Mesenchymal stem cell (in vitro differentiated cells and primary cell): ENCODE measurements around the gene SBK1.

Source experiments
- DNase-seq: peaks from one replicate; pipeline ENCODE4 v3.0.0-alpha.2; 2013
- H2AFZ ChIP-seq: one replicate; pipeline ENCODE4 v1.6.1; 2013; ENCODE audit warnings: low read depth, mild to moderate bottlenecking, control low read depth, inconsistent platforms, low read length, moderate library complexity
- H2AK5ac ChIP-seq: 2 replicates; pipeline ENCODE4 v1.6.1; 2013; ENCODE audit warnings: low read length, moderate library complexity, mild to moderate bottlenecking, inconsistent platforms; ENCODE audit not compliant: severe bottlenecking
- H2BK120ac ChIP-seq: one replicate; pipeline ENCODE4 v1.6.1; 2013; ENCODE audit warnings: low read depth, mild to moderate bottlenecking, inconsistent platforms, low read length, moderate library complexity
- H2BK12ac ChIP-seq, 2 experiments: one replicate each; pipeline ENCODE4 v1.6.1; 2013; ENCODE audit warnings: inconsistent platforms in 2 of 2, low read length in 2 of 2, mild to moderate bottlenecking in 2 of 2, moderate library complexity in 2 of 2, control low read depth in 1 of 2
- H2BK15ac ChIP-seq: one replicate; pipeline ENCODE4 v1.6.1; 2013; ENCODE audit warnings: mild to moderate bottlenecking, low read depth, inconsistent platforms; ENCODE audit not compliant: poor library complexity, severe bottlenecking
- H2BK5ac ChIP-seq: 2 replicates; pipeline ENCODE4 v1.6.1; 2013; ENCODE audit warnings: low read depth, mild to moderate bottlenecking, low read length, control low read depth, inconsistent platforms; ENCODE audit not compliant: poor library complexity, severe bottlenecking
- H3K14ac ChIP-seq, 2 experiments: one replicate each; pipeline ENCODE4 v1.6.1; 2013; ENCODE audit warnings: inconsistent platforms in 2 of 2, low read length in 2 of 2, control low read depth in 1 of 2, mild to moderate bottlenecking in 1 of 2, moderate library complexity in 1 of 2
- H3K18ac ChIP-seq, 2 experiments: one replicate each; pipeline ENCODE4 v1.6.1; 2013; ENCODE audit warnings: inconsistent platforms in 2 of 2, low read length in 2 of 2, control low read depth in 1 of 2, low read depth in 1 of 2, mild to moderate bottlenecking in 1 of 2
- H3K23ac ChIP-seq, 2 experiments: one replicate each; pipeline ENCODE4 v1.6.1; 2013; ENCODE audit warnings: inconsistent platforms in 2 of 2, low read length in 2 of 2, mild to moderate bottlenecking in 2 of 2, moderate library complexity in 2 of 2, control low read depth in 1 of 2
- H3K27ac ChIP-seq: 2 replicates; pipeline ENCODE4 v1.5.1; 2013; ENCODE audit warnings: mild to moderate bottlenecking, moderate library complexity, low read length, control low read depth, inconsistent platforms; ENCODE audit not compliant: poor library complexity, severe bottlenecking
- H3K27me3 ChIP-seq, 2 experiments: 2 replicates each; pipeline versions ENCODE4 v1.6.1 to v1.7.0; 2013; ENCODE audit warnings: low read length in 2 of 2, mild to moderate bottlenecking in 2 of 2, moderate library complexity in 2 of 2, control low read depth in 1 of 2, inconsistent platforms in 1 of 2; ENCODE audit not compliant: control insufficient read depth in 1 of 2, insufficient read depth in 1 of 2
- H3K36me3 ChIP-seq, 2 experiments: 2 replicates each; pipeline versions ENCODE4 v1.6.1 to v1.7.0; 2013; ENCODE audit warnings: low read length in 2 of 2, control low read depth in 1 of 2, inconsistent platforms in 1 of 2, low read depth in 1 of 2, mild to moderate bottlenecking in 1 of 2; ENCODE audit not compliant: insufficient read depth in 2 of 2, control insufficient read depth in 1 of 2
- H3K4ac ChIP-seq, 2 experiments: one replicate each; pipeline ENCODE4 v1.6.1; 2013; ENCODE audit warnings: inconsistent platforms in 2 of 2, low read length in 2 of 2, mild to moderate bottlenecking in 2 of 2, moderate library complexity in 2 of 2, control low read depth in 1 of 2, low read depth in 1 of 2
- H3K4me1 ChIP-seq: 2 replicates; pipeline ENCODE4 v1.6.1; 2013; ENCODE audit warnings: low read depth, low read length, control low read depth; ENCODE audit not compliant: control insufficient read depth, insufficient read depth
- H3K4me2 ChIP-seq: 2 replicates; pipeline ENCODE4 v1.6.1; 2013; ENCODE audit warnings: low read length, mild to moderate bottlenecking, inconsistent platforms; ENCODE audit not compliant: poor library complexity, severe bottlenecking
- H3K4me3 ChIP-seq, 2 experiments: 2 replicates each; pipeline versions ENCODE4 v1.5.1 to v1.7.0; 2013; ENCODE audit warnings: low read length in 2 of 2, mild to moderate bottlenecking in 2 of 2, control low read depth in 1 of 2, low read depth in 1 of 2; ENCODE audit not compliant: insufficient read depth in 1 of 2
- H3K79me1 ChIP-seq: replicated peaks from 2 replicates; pipeline ENCODE4 v1.6.1; 2013; ENCODE audit warnings: mild to moderate bottlenecking, control low read depth, low read length, inconsistent platforms; ENCODE audit not compliant: poor library complexity, severe bottlenecking
- H3K9ac ChIP-seq: 2 replicates; pipeline ENCODE4 v1.7.0; 2013; ENCODE audit warnings: mild to moderate bottlenecking, low read length, moderate library complexity
- H3K9me3 ChIP-seq: 2 replicates; pipeline ENCODE4 v1.7.0; 2013; ENCODE audit warnings: mild to moderate bottlenecking, low read length; ENCODE audit not compliant: control insufficient read depth
- H4K8ac ChIP-seq: one replicate; pipeline ENCODE4 v1.6.1; 2013; ENCODE audit warnings: inconsistent platforms, mild to moderate bottlenecking, low read length, moderate library complexity
- H4K91ac ChIP-seq: one replicate; pipeline ENCODE4 v1.6.1; 2013; ENCODE audit warnings: mild to moderate bottlenecking, low read length, inconsistent platforms
- WGBS: methylation state at CpG from one replicate; pipeline ENCODE4 v1.1.7; 2013; ENCODE audit warnings: mixed read lengths; 5-methylcytosine and 5-hydroxymethylcytosine counted together

Gene SBK1

DNA sequence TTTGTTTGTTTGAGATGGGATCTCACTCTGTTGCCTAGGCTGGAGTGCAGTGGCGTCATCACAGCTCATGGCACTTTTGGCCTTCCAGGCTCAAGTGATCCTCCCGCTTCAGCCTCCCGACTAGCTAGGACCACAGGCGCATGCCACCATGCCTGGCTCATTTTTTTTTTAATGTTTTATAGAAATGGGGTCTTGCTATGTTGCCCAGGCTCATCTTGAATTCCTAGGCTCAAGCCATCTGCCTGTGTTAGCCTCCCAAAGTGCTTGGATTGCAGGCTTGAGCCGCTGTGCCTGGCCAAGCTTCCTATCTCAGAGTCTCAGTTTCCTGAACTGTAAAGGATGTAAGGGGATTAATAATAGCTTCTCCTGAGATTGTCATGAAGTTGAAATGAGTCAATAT, 8.0 kb downstream of the SBK1 start:
- Histone ChIP-seq H3K4me3 (no peak overlapping the region), H3K14ac (no peak overlapping the region), H4K8ac (no peak overlapping the region), H2BK5ac (no peak overlapping the region), H2AFZ (no peak overlapping the region), H2BK12ac (no peak overlapping the region), H3K36me3 (no peaks in the 10 kb centered on the region), H3K18ac (no peak overlapping the region), H3K23ac (no peak overlapping the region), H3K27ac (no peak overlapping the region), H3K79me1 (no peaks in the 10 kb centered on the region), H2BK120ac (no peak overlapping the region), H2AK5ac (no peak overlapping the region), H3K9ac (no peak overlapping the region), H3K9me3 (no peaks in the 10 kb centered on the region), H3K27me3 (peaks cover 52 to 72% of the 10 kb centered on the region in 2 experiments), H3K4ac (no peak overlapping the region), H4K91ac (no peak overlapping the region), H3K4me1 (no peaks in the 10 kb centered on the region), H2BK15ac (no peak overlapping the region), H3K4me2 (no peak overlapping the region)
- no peak for DNase-seq
- 95% methylated on average over 5 of the region's 5 CpGs for WGBS

GRCh38 chr16:28301154-28301553, 8.8 kb downstream of the SBK1 start:
- Histone ChIP-seq H3K4ac (no peak overlapping the region), H4K8ac (no peak overlapping the region), H3K79me1 (no peaks in the 10 kb centered on the region), H3K27me3 (peaks cover 52 to 73% of the 10 kb centered on the region in 2 experiments), H2AFZ (no peak overlapping the region), H3K36me3 (no peaks in the 10 kb centered on the region), H3K14ac (no peak overlapping the region), H3K4me3 (no peak overlapping the region), H2BK12ac (no peak overlapping the region), H4K91ac (no peak overlapping the region), H3K9me3 (no peaks in the 10 kb centered on the region), H3K4me1 (no peaks in the 10 kb centered on the region), H3K9ac (no peak overlapping the region), H3K27ac (no peak overlapping the region), H3K23ac (no peak overlapping the region), H2BK5ac (no peak overlapping the region), H3K4me2 (no peak overlapping the region), H2BK120ac (no peak overlapping the region), H2AK5ac (no peak overlapping the region), H3K18ac (no peak overlapping the region), H2BK15ac (no peak overlapping the region)
- 74% methylated on average over 6 of the region's 6 CpGs for WGBS
- no peak for DNase-seq

DNA sequence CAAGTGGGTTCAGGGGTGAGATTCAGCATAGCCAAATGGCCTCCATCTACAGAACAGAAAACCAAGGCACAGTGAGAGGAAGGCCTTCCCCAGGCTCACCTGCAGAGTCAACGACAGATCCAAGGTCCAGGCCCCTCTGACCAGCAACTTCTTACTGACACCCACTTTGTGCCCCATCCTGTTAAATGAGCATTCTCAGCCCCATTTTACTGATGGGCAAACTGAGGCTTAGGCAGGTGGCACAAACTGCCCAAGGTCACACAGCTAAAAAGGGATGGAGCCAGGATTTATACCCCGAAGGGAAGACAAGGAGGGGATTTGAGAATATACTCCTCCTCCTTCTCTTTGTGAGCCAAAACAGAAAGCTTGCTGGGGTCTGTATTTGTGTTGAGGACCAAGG, 9.3 kb downstream of the SBK1 start:
- no peak for DNase-seq
- H2BK15ac ChIP-seq, result no peak overlapping the region
- no peak overlapping the region for H3K4me3 ChIP-seq
- H3K23ac ChIP-seq, result no peak overlapping the region
- no peak overlapping the region for H3K18ac ChIP-seq
- no peak overlapping the region for H4K8ac ChIP-seq
- H2AFZ ChIP-seq, result no peak overlapping the region
- peaks cover 52 to 73% of the 10 kb centered on the region in 2 experiments for H3K27me3 ChIP-seq
- H3K4me1 ChIP-seq, result no peaks in the 10 kb centered on the region
- H2BK5ac ChIP-seq, result no peak overlapping the region
- no peak overlapping the region for H3K4ac ChIP-seq
- H4K91ac ChIP-seq, result no peak overlapping the region
- H3K79me1 ChIP-seq, result no peaks in the 10 kb centered on the region
- H3K27ac ChIP-seq, result no peak overlapping the region
- no peak overlapping the region for H2BK120ac ChIP-seq
- no peak overlapping the region for H2AK5ac ChIP-seq
- no peak overlapping the region for H2BK12ac ChIP-seq
- no peak overlapping the region for H3K14ac ChIP-seq
- no peak overlapping the region for H3K4me2 ChIP-seq
- no peaks in the 10 kb centered on the region for H3K36me3 ChIP-seq
- WGBS, result 89% methylated on average over 2 of the region's 2 CpGs
- no peaks in the 10 kb centered on the region for H3K9me3 ChIP-seq
- no peak overlapping the region for H3K9ac ChIP-seq

DNA sequence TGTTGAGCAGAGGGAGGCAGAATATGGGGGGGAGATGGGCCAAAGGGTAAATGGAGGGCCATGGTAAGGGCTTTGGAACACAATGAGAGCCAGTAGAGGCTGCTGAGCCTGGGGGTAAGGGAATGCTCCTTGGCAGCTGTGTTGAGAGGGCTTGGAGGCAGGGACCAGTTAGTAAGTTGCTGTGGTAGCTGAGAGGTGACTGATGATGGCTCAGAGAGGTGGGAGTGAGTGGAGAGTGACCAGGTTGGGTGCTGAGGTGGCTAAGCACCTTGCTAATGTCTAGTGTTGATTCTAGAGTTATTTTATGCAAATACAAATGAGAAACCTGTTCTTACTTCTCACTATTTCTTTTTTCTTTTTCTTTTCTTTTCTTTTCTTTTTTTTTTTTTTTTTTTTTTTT, 10.8 kb downstream of the SBK1 start:
- Histone ChIP-seq H2BK120ac (no peak overlapping the region), H3K18ac (no peak overlapping the region), H3K14ac (no peak overlapping the region), H2BK15ac (no peak overlapping the region), H4K91ac (no peak overlapping the region), H2BK12ac (no peak overlapping the region), H4K8ac (no peak overlapping the region), H2AFZ (no peak overlapping the region), H3K4me1 (no peaks in the 10 kb centered on the region), H3K9ac (no peak overlapping the region), H3K36me3 (no peaks in the 10 kb centered on the region), H3K23ac (no peak overlapping the region), H3K79me1 (no peaks in the 10 kb centered on the region), H3K27ac (no peak overlapping the region), H3K4me2 (no peak overlapping the region), H2BK5ac (no peak overlapping the region), H2AK5ac (no peak overlapping the region), H3K4ac (no peak overlapping the region), H3K27me3 (peaks cover 41 to 64% of the 10 kb centered on the region in 2 experiments), H3K9me3 (no peaks in the 10 kb centered on the region), H3K4me3 (no peak overlapping the region)
- DNase-seq, result no peak
